Measurements from ENCODE around the gene TCF4. TPM values are rescaled to one million over a fixed set of nuclear protein-coding genes. Genes with fewer than 3 reads are reported as not detected.

TCF4 gene
- total and polyA plus RNA-seq, 2 donors (not counting 3 experiments of a cell fraction or from before 2014, with no cell fraction given): 183 to 390 TPM

DNA sequence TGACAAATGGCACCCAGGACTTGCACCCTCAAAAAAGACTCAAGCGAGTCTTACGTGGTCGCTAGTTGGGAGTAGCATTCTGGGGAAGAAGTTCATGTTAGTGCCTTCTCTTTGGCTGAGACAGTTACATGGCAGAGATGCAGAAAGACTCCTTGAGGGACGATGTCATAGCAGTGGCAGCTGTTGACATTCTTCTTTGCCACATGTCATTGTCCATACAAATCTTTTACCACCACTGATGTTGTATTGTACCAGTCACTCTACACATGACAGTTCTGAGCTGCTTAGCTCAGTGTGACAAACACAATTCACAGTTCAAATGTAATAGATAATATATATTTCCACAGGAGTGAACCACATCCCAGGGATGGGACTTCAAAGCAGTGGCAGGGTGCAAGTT, 197.1 kb downstream of the TCF4 start:
- no TSS peak for BruUV-seq (replicated peaks)
- Histone ChIP-seq H3K4me1 (ENCODE audit: control insufficient read depth, extremely low read depth, insufficient read depth, low read length) (peaks cover 45% of the 10 kb centered on the region), H3K27me3 (ENCODE audit: control insufficient read depth in 2 of 2, insufficient read depth in 2 of 2, low read length in 2 of 2) (no peaks in the 10 kb centered on the region), H3K36me3 (ENCODE audit: control insufficient read depth in 2 of 2, extremely low read depth in 1 of 2, insufficient read depth in 2 of 2, low read length in 2 of 2) (peaks cover 0 to 2% of the 10 kb centered on the region in 2 experiments), H3K4me2 (ENCODE audit: insufficient read depth, low read length) (no peak overlapping the region), H3K4me3 (replicated peaks in 1 of 3; ENCODE audit: insufficient read depth in 1 of 3, low read depth in 1 of 3, low read length in 3 of 3) (no peak overlapping the region), H3K27ac (ENCODE audit: insufficient read depth, low read depth, low read length) (no peak overlapping the region), H4K20me1 (replicated peaks; ENCODE audit: control insufficient read depth, extremely low read depth, insufficient read depth, low read length) (no peaks in the 10 kb centered on the region), H3K9me3 (replicated peaks; ENCODE audit: control insufficient read depth, insufficient read depth, low read length) (no peaks in the 10 kb centered on the region), H3K79me2 (ENCODE audit: control insufficient read depth, insufficient read depth, low read length) (peaks cover 85% of the 10 kb centered on the region), H2AFZ (ENCODE audit: low read depth, low read length) (no peak overlapping the region), H3K9ac (replicated peaks; ENCODE audit: extremely low read depth, insufficient read depth, low read length) (no peak overlapping the region), H3K9me1 (replicated peaks; ENCODE audit: control insufficient read depth, extremely low read depth, insufficient read depth, low read length) (no peaks in the 10 kb centered on the region)
- dilution Hi-C loops (cut with MboI; ENCODE audit: extremely low pct_ligation_motif_present, low sequenced_read_pairs): no loop called here
- CTCF ChIA-PET: interaction anchor here (1.5 kb wide), 1 partner anchor 391 kb away, joined by 4 read pairs; no protein-coding TSS in a partner anchor
- POLR2A ChIA-PET: no interaction called here
- no peak for DNase-seq (ENCODE audit: low read depth, low spot score)
- no peak for TF ChIP-seq JUN (IDR thresholded peaks at IDR 0.05; ENCODE audit: borderline replicate concordance, insufficient read depth, insufficient read length, low read depth)
- TF ChIP-seq, protein P1, sequence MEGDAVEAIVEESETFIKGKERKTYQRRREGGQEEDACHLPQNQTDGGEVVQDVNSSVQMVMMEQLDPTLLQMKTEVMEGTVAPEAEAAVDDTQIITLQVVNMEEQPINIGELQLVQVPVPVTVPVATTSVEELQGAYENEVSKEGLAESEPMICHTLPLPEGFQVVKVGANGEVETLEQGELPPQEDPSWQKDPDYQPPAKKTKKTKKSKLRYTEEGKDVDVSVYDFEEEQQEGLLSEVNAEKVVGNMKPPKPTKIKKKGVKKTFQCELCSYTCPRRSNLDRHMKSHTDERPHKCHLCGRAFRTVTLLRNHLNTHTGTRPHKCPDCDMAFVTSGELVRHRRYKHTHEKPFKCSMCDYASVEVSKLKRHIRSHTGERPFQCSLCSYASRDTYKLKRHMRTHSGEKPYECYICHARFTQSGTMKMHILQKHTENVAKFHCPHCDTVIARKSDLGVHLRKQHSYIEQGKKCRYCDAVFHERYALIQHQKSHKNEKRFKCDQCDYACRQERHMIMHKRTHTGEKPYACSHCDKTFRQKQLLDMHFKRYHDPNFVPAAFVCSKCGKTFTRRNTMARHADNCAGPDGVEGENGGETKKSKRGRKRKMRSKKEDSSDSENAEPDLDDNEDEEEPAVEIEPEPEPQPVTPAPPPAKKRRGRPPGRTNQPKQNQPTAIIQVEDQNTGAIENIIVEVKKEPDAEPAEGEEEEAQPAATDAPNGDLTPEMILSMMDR (IDR thresholded peaks at IDR 0.05; ENCODE audit: extremely low read depth in 1 of 2, insufficient read depth in 1 of 2, low read depth in 1 of 2, low read length in 2 of 2): no peak
- TF ChIP-seq GATA2 (IDR thresholded peaks at IDR 0.05; ENCODE audit: insufficient read depth, insufficient read length, low read depth, low read length): no peak
- TF ChIP-seq POLR2A (IDR thresholded peaks at IDR 0.05; ENCODE audit: low read depth, low read length): no peak
- TF ChIP-seq FOS (IDR thresholded peaks at IDR 0.05; ENCODE audit: borderline replicate concordance, insufficient read depth, low read length): no peak
- TF ChIP-seq, protein P2, sequence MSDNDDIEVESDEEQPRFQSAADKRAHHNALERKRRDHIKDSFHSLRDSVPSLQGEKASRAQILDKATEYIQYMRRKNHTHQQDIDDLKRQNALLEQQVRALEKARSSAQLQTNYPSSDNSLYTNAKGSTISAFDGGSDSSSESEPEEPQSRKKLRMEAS (IDR thresholded peaks at IDR 0.05; ENCODE audit: insufficient read depth, insufficient read length): no peak
- TF ChIP-seq EZH2 (IDR thresholded peaks at IDR 0.05; ENCODE audit: borderline replicate concordance, low read depth, low read length, severe bottlenecking): no peak
- TF ChIP-seq POLR2AphosphoS5 (IDR thresholded peaks at IDR 0.05; ENCODE audit: insufficient read depth, low read depth, low read length): no peak
- TF ChIP-seq MYC (IDR thresholded peaks at IDR 0.05; ENCODE audit: low read depth, low read length): no peak
- no peak for FAIRE-seq
- intact Hi-C loops (cut with micrococcal nuclease): no loop called here
